ENCODE data around the gene ATP2C2.

- TF ChIP-seq CTCF (IDR thresholded peaks at IDR 0.05) (no peak), POLR2A (IDR thresholded peaks at IDR 0.05) (no peak)
Measured at GRCh38 chr16:84477661-84478060, 109.3 kb downstream of the ATP2C2 start.

Data from esophagus squamous epithelium (tissue), 4 donors.